AG04450 (cell line): ENCODE measurements around the gene PI4K2A. TPM values are rescaled to one million over a fixed set of nuclear protein-coding genes. Genes with fewer than 3 reads are reported as not detected.

Experiments used
- CTCF ChIA-PET: fragments of 300-600, 350-600 bp; formaldehyde crosslinking; extraction: SDS; loops from one replicate; lab custom pipeline; 2022; ENCODE audit warnings: antibody characterized with exemption, inconsistent platforms; lab: Charles Lee
- POLR2A ChIA-PET: fragments of 350-600 bp; formaldehyde crosslinking; extraction: SDS; loops from one replicate; lab custom pipeline; 2021; ENCODE audit warnings: antibody characterized with exemption, inconsistent platforms; lab: Yijun Ruan, JAX
- DNase-seq: peaks from one replicate; pipeline ENCODE4 v3.0.0-alpha.2; 2011; ENCODE audit warnings: low read depth, low spot score
- H3K27ac ChIP-seq: one replicate; pipeline ENCODE4 v1.5.1; 2012; ENCODE audit warnings: low read depth, low read length, control low read depth
- H3K27me3 ChIP-seq: one replicate; pipeline ENCODE4 v1.6.0; 2012; ENCODE audit warnings: low read length; ENCODE audit not compliant: control insufficient read depth, insufficient read depth
- H3K4me3 ChIP-seq: 2 replicates; pipeline ENCODE4 v1.5.1; 2011; ENCODE audit warnings: mild to moderate bottlenecking, low read depth, low read length, control low read depth
- H3K9me3 ChIP-seq: 2 replicates; pipeline ENCODE4 v1.5.1; 2012; ENCODE audit warnings: low read length; ENCODE audit not compliant: control insufficient read depth, insufficient read depth
- polyA plus RNA-seq: library from polyadenylated mRNA; depleted of rRNA; stranded (reverse); fragments of >200 nt; gene quantifications from 2 replicates; pipeline ENCODE4 v1.2.3, GENCODE V29; 2011
- TF ChIP-seq, protein P1 (sequence below): IDR thresholded peaks from 2 replicates; pipeline ENCODE4 v1.5.1; 2011; ENCODE audit warnings: low read depth, low read length, control low read depth, inconsistent platforms

Gene PI4K2A
- polyA plus RNA-seq, 1 experiment = 35.6 TPM

DNA sequence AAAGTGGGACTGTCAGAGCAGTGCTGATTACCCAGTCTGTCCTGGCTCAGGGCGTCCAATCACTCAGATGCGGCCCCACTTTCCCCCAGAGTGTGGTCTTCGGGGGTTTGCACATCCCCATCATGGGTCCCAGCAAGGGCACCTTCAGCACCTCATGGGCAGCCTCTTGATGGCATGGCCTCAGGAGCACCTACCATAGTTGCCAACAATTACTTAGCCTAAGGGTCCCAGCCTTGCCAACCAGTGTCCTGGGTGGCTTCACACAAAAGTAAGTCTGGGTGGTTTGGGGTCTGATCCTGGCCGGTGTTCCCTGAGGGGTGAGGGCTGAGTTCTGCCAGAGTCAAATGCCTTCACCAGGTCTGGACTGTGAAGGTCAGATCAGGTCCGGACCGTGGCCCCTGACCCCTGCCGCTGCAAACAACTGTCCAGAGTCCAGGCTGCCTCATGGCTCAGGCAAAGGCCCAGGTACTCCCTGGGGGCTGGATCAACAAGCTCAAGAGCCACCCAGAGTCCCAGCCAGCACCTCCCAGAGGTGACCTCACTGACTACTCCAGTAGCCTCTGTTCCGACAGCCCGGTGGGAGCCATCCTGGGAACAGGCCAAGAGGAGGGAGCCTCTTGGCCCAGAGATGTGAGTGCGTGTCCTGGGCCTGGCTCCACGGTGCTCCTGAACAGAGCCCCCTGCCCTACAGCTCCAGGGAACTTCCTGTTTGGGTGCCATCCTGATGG is 66.8 kb downstream of the PI4K2A start:
- ChIA-PET CTCF (interaction anchor here (1.6 to 14.9 kb wide), 2 partner anchors 26 to 29 kb away, joined by 3 to 316 read pairs; partner anchors contain the start of gene ZFYVE27), POLR2A (interaction anchor here (1.0 kb wide), 1 partner anchor 20 kb away, joined by 4 read pairs; no protein-coding TSS in a partner anchor)
- H3K27ac ChIP-seq = no peak overlapping the region
- no peak overlapping the region for H3K4me3 ChIP-seq
- no peaks in the 10 kb centered on the region for H3K9me3 ChIP-seq
- no peaks in the 10 kb centered on the region for H3K27me3 ChIP-seq
- TF ChIP-seq, protein P1, sequence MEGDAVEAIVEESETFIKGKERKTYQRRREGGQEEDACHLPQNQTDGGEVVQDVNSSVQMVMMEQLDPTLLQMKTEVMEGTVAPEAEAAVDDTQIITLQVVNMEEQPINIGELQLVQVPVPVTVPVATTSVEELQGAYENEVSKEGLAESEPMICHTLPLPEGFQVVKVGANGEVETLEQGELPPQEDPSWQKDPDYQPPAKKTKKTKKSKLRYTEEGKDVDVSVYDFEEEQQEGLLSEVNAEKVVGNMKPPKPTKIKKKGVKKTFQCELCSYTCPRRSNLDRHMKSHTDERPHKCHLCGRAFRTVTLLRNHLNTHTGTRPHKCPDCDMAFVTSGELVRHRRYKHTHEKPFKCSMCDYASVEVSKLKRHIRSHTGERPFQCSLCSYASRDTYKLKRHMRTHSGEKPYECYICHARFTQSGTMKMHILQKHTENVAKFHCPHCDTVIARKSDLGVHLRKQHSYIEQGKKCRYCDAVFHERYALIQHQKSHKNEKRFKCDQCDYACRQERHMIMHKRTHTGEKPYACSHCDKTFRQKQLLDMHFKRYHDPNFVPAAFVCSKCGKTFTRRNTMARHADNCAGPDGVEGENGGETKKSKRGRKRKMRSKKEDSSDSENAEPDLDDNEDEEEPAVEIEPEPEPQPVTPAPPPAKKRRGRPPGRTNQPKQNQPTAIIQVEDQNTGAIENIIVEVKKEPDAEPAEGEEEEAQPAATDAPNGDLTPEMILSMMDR = no peak
- DNase-seq = no peak

DNA sequence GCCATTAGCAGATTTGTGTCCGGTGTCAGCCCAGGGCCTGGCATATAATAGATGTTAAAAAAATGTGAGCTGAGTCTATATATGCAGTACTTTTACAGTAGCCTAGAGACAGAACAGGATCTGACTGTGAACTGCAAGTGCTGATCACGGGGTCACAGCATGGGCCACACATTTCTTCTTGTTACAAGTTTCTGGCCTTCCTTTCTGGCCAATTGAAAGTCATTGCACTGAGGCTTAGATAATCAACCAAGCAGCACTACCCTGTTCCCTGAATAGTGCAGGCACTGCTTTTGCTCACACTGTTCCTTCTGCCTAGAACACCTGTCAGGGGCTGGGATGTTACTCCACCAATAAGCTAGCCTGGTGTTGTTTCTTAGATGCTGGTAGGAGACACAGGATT is 67.7 kb downstream of the PI4K2A start:
- H3K4me3 ChIP-seq = no peak overlapping the region
- TF ChIP-seq, protein P1 = no peak
- POLR2A ChIA-PET = interaction anchor here (0.7 to 2.4 kb wide), 2 partner anchors 20 to 26 kb away, joined by 7 to 17 read pairs; partner anchors contain the start of gene AVPI1
- H3K9me3 ChIP-seq = no peaks in the 10 kb centered on the region; the same call in 1 of the 2 replicates
- H3K27ac ChIP-seq = no peak overlapping the region
- DNase-seq = no peak
- CTCF ChIA-PET = interaction anchor here (0.6 to 14.9 kb wide), 2 partner anchors 25 to 84 kb away, joined by 3 to 316 read pairs; partner anchors contain the start of gene ZFYVE27
- no peaks in the 10 kb centered on the region for H3K27me3 ChIP-seq

DNA sequence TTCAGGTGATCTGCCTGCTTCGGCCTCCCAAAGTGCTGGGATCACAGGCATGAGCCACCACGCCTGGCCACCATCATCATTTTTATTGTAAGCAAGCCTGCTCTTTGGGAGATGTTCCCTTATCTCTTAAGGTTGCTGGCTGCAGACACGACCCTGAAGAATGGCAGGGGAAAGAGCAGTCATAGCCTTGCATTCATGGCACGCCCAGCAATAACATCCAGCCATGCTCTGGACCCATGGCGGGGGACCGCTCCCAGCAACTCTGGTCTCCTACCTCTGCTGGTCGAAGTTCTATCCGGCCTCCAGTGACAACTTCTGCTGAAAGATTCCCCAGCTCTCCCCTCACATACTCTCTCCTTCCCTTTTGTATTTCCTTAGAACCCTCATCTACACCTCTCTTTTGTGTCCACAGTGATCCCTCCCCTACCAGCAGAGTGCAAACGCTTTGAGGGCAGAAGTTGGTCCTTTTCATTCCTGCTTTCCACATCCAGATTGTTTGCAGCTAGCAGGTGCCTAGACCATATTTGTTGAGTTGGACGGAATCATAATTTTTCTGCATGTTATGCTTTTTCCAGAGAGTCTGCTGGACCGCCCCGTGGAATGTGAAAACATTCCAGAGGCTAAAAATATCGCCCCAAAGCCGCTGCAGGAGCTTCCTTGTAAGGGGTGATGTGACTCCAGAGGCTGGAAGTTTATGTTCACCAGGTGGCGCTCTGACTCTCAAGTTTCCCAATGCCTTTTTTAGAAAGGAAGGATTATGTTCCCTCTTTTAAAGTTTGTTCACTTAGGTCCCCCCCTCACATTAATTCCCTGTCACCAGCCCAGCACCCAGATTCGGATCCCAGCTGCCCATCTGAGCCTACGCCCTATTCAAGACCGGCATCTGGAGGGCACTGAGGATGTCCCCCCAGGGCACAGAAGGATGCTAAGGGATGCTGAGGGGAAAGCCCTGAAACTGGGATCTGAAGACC is 68.8 kb downstream of the PI4K2A start:
- DNase-seq = peak; percentile 67
- Histone ChIP-seq H3K27me3 (no peaks in the 10 kb centered on the region), H3K4me3 (no peak overlapping the region), H3K9me3 (no peaks in the 10 kb centered on the region; the same call in 1 of the 2 replicates), H3K27ac (no peak overlapping the region)
- TF ChIP-seq, protein P1 = peak; percentile 78
- CTCF ChIA-PET = interaction anchor here (0.5 to 14.9 kb wide), 21 partner anchors 8 to 310 kb away, joined by 3 to 316 read pairs (median 5); partner anchors contain the start of genes AVPI1 and ZFYVE27
- POLR2A ChIA-PET = interaction anchor here (0.6 to 2.4 kb wide), 4 partner anchors 8 to 54 kb away, joined by 3 to 17 read pairs (median 8); partner anchors contain the start of gene AVPI1

DNA sequence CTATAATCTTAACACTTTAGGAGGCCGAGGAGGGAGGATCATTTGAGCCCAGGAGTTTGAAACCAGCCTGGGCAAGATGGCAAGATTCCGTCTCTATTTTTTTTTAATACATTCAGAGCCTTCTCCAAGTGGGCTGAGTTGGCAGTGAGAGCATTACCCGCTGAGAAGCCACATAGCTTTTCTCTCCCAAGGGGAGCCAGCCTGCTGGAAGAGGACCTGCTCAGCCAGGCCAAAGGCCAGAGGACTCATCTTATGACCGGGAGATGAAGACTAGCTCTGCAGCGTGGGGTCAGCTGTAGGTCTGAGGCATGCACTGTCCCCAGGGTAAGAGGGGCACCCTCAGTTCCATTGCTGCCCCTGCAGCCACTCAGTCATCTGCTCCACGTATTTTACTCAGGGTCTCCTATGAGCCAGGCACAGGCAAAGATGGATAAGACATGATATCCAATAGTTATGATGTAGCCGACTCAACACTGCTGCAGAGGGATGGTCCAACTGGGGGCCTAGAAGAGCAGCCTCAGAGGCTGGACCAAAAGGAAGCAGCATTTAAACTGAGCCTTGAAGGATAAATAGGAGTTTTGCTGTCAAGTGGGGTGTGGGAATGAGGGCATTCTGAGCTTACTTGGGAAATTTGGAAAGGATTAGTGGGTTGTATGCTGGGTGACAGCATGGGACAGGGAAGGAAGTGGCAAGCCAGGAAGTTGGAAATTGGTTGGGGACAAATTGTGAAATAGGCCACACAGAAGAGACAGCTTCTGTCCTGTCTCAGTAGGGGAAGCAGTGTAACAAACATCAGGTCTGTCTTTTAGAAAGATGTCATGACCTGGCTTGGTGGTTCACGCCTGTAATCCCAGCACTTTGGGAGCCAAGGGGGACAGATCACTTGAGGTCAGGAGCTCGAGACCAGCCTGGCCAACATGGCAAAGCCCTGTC is 71.4 kb downstream of the PI4K2A start:
- no peak overlapping the region for H3K27ac ChIP-seq
- ChIA-PET POLR2A (interaction anchor here (4.1 kb wide), 1 partner anchor 24 kb away, joined by 52 read pairs; the partner anchor contains the start of gene AVPI1), CTCF (interaction anchor here (0.7 to 14.9 kb wide), 7 partner anchors 10 to 35 kb away, joined by 3 to 316 read pairs (median 5); partner anchors contain the start of gene ZFYVE27)
- no peak for DNase-seq
- H3K9me3 ChIP-seq = no peaks in the 10 kb centered on the region; the same call in 1 of the 2 replicates
- H3K4me3 ChIP-seq = no peak overlapping the region
- TF ChIP-seq, protein P1 = no peak
- H3K27me3 ChIP-seq = no peaks in the 10 kb centered on the region
